HG03469 (cell line): ENCODE measurements around the gene RAVER2.

ENCODE experiments used
- ATAC-seq: cut with Tn5 transposase; IDR thresholded peaks from one replicate; pipeline ENCODE4 v1.9.1; 2021; ENCODE audit warnings: mild to moderate bottlenecking, moderate library complexity, moderate number of reproducible peaks; ENCODE audit not compliant: unreplicated experiment

Gene RAVER2

DNA sequence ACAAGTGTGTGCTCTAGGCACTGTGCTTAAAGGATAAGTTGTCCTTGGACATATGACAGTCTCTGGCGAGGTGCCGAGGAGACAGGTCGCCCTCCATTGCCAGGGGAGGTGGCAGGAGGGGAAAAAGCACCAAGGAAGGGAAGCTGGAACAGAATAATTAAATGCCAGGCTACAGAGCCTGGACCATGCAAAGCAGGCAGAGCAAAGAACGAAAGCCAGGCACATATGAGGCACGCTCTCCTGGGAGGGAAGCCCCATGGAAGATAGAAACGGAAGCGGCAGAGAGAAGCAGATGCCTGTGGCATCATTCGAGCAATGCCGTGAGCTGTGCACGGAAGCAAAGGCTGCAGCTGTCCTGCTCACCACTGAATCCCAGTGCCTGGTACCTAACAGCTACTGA is 130.2 kb downstream of the RAVER2 start:
- no peak for ATAC-seq

- no peak for ATAC-seq
These were observed 130.7 kb downstream of the RAVER2 start for GRCh38 chr1:64875606-64876005.

- no peak for ATAC-seq
These were observed 132.3 kb downstream of the RAVER2 start for GRCh38 chr1:64877151-64877550.

DNA sequence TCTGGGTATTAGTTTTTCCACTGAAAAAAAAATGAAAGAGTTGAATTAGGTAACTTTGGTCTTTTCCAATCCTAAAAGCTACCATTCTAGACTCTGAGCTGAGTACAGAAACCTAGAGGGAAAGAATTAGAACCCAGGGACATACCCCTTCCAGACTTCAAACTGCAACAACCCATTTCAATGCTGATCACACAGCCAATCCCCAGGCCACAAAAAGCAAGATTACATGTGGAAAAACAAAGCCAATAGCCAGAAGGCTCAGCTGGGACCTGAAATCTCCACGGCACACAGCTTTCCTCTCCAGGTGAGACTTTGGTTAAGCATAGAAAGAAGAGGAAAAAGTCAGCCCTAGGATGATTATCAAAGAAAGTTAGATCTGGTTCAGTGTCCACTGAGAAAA is 132.7 kb downstream of the RAVER2 start:
- ATAC-seq: no peak

- ATAC-seq: no peak
These were observed 133.2 kb downstream of the RAVER2 start for GRCh38 chr1:64878090-64878489.

DNA sequence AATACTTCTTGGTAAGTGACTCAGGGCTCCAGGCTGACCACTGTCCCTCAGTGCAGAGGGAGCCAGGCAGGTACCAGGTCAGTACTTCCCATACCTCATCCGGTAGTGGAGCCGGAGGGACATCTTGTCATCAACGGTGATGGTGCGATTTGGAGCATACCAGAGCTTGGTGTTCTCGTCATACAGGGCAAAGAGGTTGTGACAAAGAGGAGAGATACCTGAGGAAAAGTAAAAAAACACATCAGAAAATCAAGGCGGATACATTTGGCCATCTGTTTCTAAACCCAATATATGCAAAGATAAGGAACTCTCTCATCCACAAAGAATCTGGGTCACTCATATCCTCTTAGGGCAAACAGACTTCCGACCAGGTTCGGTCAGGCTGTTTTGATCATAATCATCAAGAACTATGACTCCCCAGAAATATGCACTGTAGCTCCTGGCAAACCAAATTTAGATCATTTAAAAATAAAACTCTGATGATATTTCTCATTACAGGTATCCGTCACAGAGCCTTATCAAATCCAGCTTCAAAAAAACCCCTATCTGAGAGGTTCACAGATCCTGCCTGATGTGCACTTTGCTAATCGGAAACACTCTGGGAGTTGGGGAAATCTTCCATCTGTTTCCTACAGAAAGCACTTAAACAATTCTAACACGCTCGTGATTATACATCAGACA is 134.2 kb downstream of the RAVER2 start:
- ATAC-seq: no peak

DNA sequence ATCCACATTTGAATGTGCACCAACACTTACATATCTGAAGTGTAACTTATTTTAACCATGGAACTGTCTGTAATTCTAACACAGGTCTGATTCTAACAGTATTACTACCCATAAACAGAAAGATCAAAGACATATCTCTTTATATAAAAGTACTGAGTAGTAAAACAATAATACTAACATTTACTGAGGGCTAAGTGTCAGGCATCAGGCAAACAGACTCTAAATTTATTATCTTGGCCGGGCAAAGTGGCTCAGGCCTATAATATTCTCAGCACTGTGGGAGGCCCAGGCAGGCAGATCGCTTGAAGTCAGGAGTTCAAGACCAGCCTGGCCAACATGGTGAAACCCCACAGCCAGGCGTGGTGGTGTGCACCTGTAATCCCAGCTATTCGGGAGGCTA is 135.6 kb downstream of the RAVER2 start:
- ATAC-seq: no peak

DNA sequence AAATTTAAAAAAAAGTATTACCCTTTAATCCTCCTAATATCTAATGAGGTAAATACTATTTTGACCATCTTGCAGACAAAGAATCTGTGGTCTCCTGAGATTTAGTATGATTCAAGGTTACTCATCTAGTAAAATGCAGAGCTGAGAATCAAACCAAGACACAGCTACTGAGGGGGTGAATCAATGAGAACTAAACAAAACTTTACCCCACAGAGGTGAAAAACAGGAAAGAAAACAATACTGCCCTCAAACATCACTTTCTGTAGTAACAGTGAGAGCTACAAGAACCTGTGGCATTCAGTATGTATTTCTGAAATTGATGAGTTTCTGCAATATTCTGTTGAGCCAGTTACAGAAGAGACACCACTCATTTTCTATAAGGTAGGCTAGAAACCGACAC is 136.4 kb downstream of the RAVER2 start:
- no peak for ATAC-seq
